DMS153 treated with DMSO at 0.1 percent for 48 hours (cell line): ENCODE measurements around the gene GALNT18.

Experiments used
- DNase-seq: peaks from one replicate; lab custom pipeline; 2025; ENCODE audit not compliant: unreplicated experiment; lab: John Stamatoyannopoulos, UW

Gene GALNT18

GRCh38 chr11:11289669-11290068 is 332.1 kb downstream of the GALNT18 start:
- DNase-seq: no peak

GRCh38 chr11:11288972-11289616 is 332.7 kb downstream of the GALNT18 start:
- DNase-seq: no peak

- no peak for DNase-seq
Measured at GRCh38 chr11:11284481-11284880, 337.3 kb downstream of the GALNT18 start.

GRCh38 chr11:11281626-11282025 is 340.2 kb downstream of the GALNT18 start:
- no peak for DNase-seq

GRCh38 chr11:11280826-11281225 is 341.0 kb downstream of the GALNT18 start:
- DNase-seq: no peak

- DNase-seq: peak; percentile 93
Measured at GRCh38 chr11:11279956-11280689, 341.7 kb downstream of the GALNT18 start.

- DNase-seq: no peak
Measured at GRCh38 chr11:11272254-11272653, 349.6 kb downstream of the GALNT18 start.

- no peak for DNase-seq
Measured at GRCh38 chr11:11270236-11270775, 351.5 kb downstream of the GALNT18 start.

GRCh38 chr11:11268706-11269105 is 353.1 kb downstream of the GALNT18 start:
- no peak for DNase-seq

- no peak for DNase-seq
Measured at GRCh38 chr11:11268119-11268518, 353.7 kb downstream of the GALNT18 start.

- no peak for DNase-seq
Measured at GRCh38 chr11:11267312-11267711, 354.5 kb downstream of the GALNT18 start.

- DNase-seq: peak; percentile 48
Measured at GRCh38 chr11:11265994-11266606, 355.7 kb downstream of the GALNT18 start.

- DNase-seq: no peak
Measured at GRCh38 chr11:11265320-11265719, 356.5 kb downstream of the GALNT18 start.

- peak; percentile 62 for DNase-seq
Measured at GRCh38 chr11:11263238-11264005, 358.4 kb downstream of the GALNT18 start.

GRCh38 chr11:11262171-11262920 is 359.5 kb downstream of the GALNT18 start:
- no peak for DNase-seq

GRCh38 chr11:11261629-11262028 is 360.2 kb downstream of the GALNT18 start:
- no peak for DNase-seq

- no peak for DNase-seq
Measured at GRCh38 chr11:11260903-11261302, 360.9 kb downstream of the GALNT18 start.

- DNase-seq: no peak
Measured at GRCh38 chr11:11253995-11254394, 367.8 kb downstream of the GALNT18 start.

- DNase-seq: no peak
Measured at GRCh38 chr11:11253497-11253896, 368.3 kb downstream of the GALNT18 start.

- no peak for DNase-seq
Measured at GRCh38 chr11:11252403-11252802, 369.4 kb downstream of the GALNT18 start.
